Endothelial cell (in vitro differentiated cells): ENCODE measurements around the gene SLC9A9. TPM values are rescaled to one million over a fixed set of nuclear protein-coding genes. Genes with fewer than 3 reads are reported as not detected.

Source experiments
- DNase-seq: peaks from one replicate; pipeline ENCODE4 v3.0.0; 2021; ENCODE audit warnings: low spot score
- H3K27ac Mint-ChIP-seq: one replicate; pipeline ENCODE4 v1.8.0; 2021; ENCODE audit warnings: mixed read lengths, inconsistent platforms; ENCODE audit not compliant: unreplicated experiment
- H3K27me3 Mint-ChIP-seq: one replicate; pipeline ENCODE4 v1.8.0; 2021; ENCODE audit warnings: mild to moderate bottlenecking, moderate library complexity, mixed read lengths, inconsistent platforms; ENCODE audit not compliant: unreplicated experiment
- H3K36me3 Mint-ChIP-seq: one replicate; pipeline ENCODE4 v1.8.0; 2021; ENCODE audit warnings: mild to moderate bottlenecking, low read depth, mixed read lengths, inconsistent platforms; ENCODE audit not compliant: unreplicated experiment
- H3K4me1 Mint-ChIP-seq: one replicate; pipeline ENCODE4 v1.8.0; 2021; ENCODE audit warnings: mild to moderate bottlenecking, mixed read lengths, inconsistent platforms; ENCODE audit not compliant: unreplicated experiment
- H3K4me3 Mint-ChIP-seq: one replicate; pipeline ENCODE4 v1.8.0; 2021; ENCODE audit warnings: mild to moderate bottlenecking, mixed read lengths, inconsistent platforms; ENCODE audit not compliant: unreplicated experiment
- H3K9me3 Mint-ChIP-seq: one replicate; pipeline ENCODE4 v1.8.0; 2021; ENCODE audit warnings: mixed read lengths, inconsistent platforms; ENCODE audit not compliant: unreplicated experiment
- total RNA-seq: library from RNA; stranded (reverse); fragmentation: NEBNext Ultra II Directional; extraction: Animal tissue kit (Norgen Biotek cat#: 25700); gene quantifications from one replicate; pipeline ENCODE4 v1.2.1, GENCODE V29; 2021; ENCODE audit not compliant: unreplicated experiment
- TF ChIP-seq, protein P1 (sequence below): fragments of 200-600 bp; sonication (generic); IDR thresholded peaks from one replicate; pipeline ENCODE4 v1.5.0; 2021; ENCODE audit warnings: antibody characterized with exemption; ENCODE audit not compliant: unreplicated experiment

SLC9A9 gene
- total RNA-seq, 1 donor from 2014 or later, result 7.9 TPM

DNA sequence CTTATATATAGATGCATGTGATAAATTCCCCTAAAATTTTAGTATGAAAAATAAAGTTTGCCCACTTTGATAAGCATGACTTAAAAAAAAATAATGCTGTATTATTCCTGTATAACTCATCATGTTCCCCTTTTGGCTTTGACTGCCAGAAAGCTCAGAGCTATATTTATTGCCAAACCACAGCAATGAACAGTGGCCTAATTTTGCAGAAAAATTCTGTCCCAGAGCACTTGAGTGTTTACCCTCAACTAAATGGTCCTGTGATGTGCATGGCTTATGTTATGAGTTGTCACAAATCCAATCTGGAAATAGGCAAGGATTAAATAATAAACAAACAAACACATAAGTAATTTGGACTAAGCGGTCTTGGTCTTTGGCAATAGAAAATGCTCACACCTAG lies 276.7 kb downstream of the SLC9A9 start:
- Mint-ChIP-seq H3K4me3 (no peak overlapping the region), H3K27me3 (no peaks in the 10 kb centered on the region), H3K9me3 (no peaks in the 10 kb centered on the region), H3K27ac (no peak overlapping the region), H3K36me3 (peaks cover 4% of the 10 kb centered on the region), H3K4me1 (peaks cover 28% of the 10 kb centered on the region)
- TF ChIP-seq, protein P1, sequence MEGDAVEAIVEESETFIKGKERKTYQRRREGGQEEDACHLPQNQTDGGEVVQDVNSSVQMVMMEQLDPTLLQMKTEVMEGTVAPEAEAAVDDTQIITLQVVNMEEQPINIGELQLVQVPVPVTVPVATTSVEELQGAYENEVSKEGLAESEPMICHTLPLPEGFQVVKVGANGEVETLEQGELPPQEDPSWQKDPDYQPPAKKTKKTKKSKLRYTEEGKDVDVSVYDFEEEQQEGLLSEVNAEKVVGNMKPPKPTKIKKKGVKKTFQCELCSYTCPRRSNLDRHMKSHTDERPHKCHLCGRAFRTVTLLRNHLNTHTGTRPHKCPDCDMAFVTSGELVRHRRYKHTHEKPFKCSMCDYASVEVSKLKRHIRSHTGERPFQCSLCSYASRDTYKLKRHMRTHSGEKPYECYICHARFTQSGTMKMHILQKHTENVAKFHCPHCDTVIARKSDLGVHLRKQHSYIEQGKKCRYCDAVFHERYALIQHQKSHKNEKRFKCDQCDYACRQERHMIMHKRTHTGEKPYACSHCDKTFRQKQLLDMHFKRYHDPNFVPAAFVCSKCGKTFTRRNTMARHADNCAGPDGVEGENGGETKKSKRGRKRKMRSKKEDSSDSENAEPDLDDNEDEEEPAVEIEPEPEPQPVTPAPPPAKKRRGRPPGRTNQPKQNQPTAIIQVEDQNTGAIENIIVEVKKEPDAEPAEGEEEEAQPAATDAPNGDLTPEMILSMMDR, result no peak
- no peak for DNase-seq

DNA sequence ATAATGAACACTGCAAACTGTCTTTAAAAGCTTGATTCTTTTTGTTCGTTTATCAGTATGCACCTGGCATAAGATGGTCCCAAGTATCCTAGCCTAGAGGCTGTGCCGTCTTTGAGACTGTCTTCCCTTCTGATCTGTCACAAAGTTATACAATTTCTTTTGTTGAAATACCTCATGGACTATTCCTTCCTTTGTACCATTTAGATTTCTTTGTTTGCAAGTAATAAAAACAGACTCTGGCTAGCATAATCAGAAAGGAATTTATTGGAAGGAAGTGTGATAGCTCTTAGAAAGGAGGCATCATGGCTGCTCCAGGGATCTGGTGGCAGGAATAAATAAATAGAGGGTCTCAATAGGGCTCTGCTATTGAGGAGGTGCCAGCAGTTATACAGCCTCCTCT lies 280.4 kb downstream of the SLC9A9 start:
- Mint-ChIP-seq H3K27me3 (no peaks in the 10 kb centered on the region), H3K4me3 (no peak overlapping the region), H3K9me3 (no peaks in the 10 kb centered on the region), H3K27ac (no peak overlapping the region), H3K36me3 (no peaks in the 10 kb centered on the region), H3K4me1 (peaks cover 2% of the 10 kb centered on the region)
- TF ChIP-seq, protein P1, result no peak
- no peak for DNase-seq

DNA sequence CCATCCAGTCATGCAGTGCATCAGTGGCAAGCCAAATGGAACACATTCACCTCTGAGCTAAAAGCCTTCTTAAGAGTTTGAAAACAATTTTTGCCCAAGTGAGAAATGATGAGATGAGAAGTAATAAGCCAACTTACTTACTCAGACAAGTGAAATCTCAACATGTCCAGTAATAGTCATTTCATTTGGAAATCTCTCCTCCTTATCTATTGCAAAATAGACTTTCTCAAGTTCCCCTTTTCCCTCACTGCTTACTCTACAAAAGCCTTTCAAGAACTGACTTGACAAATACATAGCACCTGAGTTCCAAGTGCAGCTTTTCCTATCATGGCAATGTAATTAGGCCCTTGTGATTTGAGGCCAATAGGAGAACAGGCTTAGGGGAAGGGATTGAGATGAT lies 282.3 kb downstream of the SLC9A9 start:
- Mint-ChIP-seq H3K27me3 (no peaks in the 10 kb centered on the region), H3K4me1 (peaks cover 2% of the 10 kb centered on the region), H3K27ac (no peak overlapping the region), H3K36me3 (no peaks in the 10 kb centered on the region), H3K4me3 (no peak overlapping the region), H3K9me3 (no peaks in the 10 kb centered on the region)
- TF ChIP-seq, protein P1, result no peak
- no peak for DNase-seq

DNA sequence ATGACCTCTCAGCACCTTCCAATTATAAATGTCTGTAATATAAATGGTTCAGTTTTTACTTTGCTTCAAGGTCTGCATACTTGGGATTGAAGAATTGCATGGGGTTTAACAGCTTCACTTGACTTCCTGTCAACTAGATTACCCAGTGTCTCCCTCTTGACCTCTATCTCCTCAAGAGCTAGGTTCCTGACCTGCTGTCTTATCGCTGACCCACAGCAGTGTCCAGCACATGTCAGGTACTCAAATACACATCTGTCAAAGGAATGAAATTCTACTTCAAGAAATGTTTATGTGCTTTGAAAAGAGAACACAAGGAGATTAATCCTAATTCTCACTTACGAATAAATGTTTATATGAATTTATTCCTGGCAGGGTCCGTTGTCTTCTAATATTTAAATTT lies 284.5 kb downstream of the SLC9A9 start:
- no peak for DNase-seq
- Mint-ChIP-seq H3K27ac (no peak overlapping the region), H3K9me3 (no peaks in the 10 kb centered on the region), H3K36me3 (peaks cover 3% of the 10 kb centered on the region), H3K4me3 (no peak overlapping the region), H3K4me1 (peaks cover 2% of the 10 kb centered on the region), H3K27me3 (no peaks in the 10 kb centered on the region)
- TF ChIP-seq, protein P1, result no peak

DNA sequence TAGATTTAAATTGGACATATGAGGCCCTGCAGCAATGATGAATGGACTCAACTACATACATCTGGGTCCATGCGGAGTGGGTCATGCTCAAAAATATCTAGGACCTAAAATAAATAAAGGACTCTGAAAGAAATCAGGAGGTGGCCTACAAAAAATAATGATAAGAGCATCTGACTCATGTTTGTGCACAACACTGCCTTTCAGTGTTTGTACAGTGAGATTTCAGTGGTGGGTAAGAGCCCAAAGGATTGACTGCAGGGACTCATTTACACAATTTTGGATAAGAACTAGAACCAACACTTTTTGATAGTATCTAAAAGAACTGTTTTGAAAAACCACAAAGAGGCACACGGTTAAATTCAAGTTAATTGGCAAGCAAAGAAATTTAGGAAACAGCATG lies 285.5 kb downstream of the SLC9A9 start:
- Mint-ChIP-seq H3K36me3 (peaks cover 7% of the 10 kb centered on the region), H3K9me3 (no peaks in the 10 kb centered on the region), H3K27ac (no peak overlapping the region), H3K27me3 (no peaks in the 10 kb centered on the region), H3K4me1 (no peaks in the 10 kb centered on the region), H3K4me3 (no peak overlapping the region)
- TF ChIP-seq, protein P1, result no peak
- DNase-seq, result no peak
